GM03348 (cell line): ENCODE results near the gene CSTPP1.
"Not testable (repeated sequence)": the region's sequence is repeated elsewhere in the genome, so short reads cannot be mapped to it uniquely, and the experiment has no call there.

Experiments
- DNase-seq: peaks from one replicate; pipeline ENCODE4 v3.0.0; 2012; ENCODE audit warnings: low spot score

Gene CSTPP1

GRCh38 chr11:47183031-47183856 is 246.7 kb downstream of the CSTPP1 start:
- DNase-seq, result no peak

GRCh38 chr11:47183969-47184368 is 247.4 kb downstream of the CSTPP1 start:
- DNase-seq, result no peak

DNA sequence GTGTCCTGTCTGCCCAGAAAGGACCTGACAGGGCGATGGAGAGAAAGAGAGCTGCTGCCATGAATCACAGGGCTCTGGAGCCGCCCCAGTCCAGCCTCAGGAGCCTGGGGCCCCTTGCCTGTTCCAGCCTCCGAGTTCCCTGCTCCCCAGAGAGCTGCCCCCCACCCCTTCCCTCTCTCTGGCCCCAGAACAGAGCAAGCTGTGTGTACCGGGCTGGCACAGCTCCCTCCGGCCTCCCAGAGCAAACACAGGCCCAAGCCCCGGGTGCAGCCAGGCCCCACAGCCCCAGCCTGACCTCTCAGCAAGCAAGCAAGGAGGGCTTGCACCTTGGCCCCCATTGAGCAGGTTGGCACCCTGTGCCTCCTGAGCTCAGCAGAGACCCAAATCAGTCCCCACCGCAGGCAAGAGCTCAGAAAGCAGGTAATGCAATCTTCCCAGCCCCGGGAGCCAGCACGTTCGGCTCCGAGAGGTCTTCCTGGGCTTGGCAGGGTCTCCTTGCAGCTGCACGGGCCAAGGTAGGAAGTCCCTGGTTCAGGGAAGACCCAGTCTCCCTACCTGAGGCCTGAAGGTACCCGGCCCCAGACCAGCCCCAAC is 248.2 kb downstream of the CSTPP1 start:
- DNase-seq, result no peak

GRCh38 chr11:47185305-47186075 is 248.9 kb downstream of the CSTPP1 start:
- no peak for DNase-seq

DNA sequence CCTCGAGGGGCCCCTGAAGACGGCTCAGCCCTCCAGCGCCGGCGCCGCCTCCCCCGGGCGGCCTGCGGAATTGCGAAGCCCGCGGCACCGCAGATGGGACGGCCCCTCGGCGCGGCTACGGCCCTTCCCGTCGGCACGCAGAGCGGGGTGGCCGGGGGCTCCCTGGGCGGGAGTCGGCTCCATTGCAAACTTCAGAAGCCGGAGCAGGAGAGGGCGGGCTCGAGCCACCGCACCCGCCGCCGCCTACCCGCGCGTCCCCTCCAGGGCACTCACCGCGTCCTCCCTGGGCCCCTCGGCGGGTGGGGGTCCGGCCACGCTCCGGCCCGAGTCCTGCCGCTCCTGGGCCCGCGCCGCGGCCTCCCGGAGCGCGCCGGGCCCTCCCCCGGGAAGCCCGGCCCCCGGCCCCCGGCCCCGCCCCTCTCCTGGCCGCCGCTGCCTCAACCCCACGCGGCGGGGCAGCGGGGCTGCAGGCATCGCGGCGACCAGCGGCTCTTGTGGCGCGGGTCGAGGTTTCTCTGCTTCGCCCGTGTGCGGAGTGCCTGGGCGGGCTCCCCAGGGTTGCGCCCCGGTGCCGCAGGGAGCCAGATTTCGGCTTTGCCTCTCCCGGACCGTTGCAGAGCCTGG is 249.6 kb downstream of the CSTPP1 start, which contains the start of gene PACSIN3:
PACSIN3 (minus strand) TSS at position 359 of the 624 bp plus-strand sequence. CDS start 3,707 bp downstream, outside the sequence.
- DNase-seq, result peak; percentile 83

DNA sequence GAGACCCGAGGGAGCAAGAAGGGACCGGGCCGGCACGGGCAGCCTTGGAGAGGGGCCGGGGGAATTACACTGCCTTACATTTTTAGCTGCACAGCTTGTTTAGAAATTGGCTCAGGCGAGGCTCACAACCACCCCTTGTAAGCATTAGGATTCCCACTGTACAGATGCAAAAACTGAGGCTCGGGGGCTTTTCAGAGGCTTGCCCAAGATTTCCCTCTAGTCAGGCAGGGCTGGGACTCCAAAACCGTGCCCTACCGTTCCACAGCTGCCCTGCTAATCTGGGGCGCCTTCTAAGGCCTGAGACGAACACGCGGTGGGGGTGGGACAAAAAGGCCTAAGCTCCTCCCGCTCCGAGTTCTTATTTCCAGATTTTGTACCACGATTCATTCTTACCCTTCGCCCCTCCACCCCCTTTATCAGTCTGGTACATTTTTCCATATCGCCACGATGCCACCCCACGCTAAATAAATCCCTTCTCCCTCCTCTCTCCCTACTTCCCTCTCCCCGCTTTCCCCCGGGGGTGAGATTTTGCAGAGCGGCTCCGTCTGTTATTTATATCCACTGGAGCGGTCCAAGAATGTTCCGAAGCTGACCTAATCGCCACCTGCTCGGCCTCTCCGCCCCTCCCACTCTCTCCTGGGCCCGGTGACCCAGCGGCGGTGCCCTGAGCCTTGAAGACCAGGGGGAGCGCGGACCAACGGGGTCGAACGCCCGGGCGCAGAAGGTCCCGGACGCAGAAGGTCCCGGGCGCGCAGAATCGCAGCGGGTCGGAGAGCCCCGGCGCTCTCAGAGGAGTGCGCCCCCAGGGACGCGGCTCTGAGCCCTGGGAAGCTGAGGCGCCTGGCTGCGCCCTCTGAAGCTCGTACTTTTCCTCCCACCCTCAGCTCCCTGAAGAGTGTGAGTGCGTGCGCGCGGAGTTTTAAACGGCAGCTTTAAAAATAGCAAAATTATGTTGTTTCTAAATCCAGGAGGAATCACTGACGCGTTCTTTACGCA is 250.4 kb downstream of the CSTPP1 start:
- peak; percentile 36 for DNase-seq

- no peak for DNase-seq
Observed at GRCh38 chr11:47187723-47188122, 251.2 kb downstream of the CSTPP1 start.

GRCh38 chr11:47188259-47188658 is 251.7 kb downstream of the CSTPP1 start:
- DNase-seq, result no peak

GRCh38 chr11:47189100-47189834 is 252.7 kb downstream of the CSTPP1 start:
- peak; percentile 54 for DNase-seq

- DNase-seq, result not testable (repeated sequence)
Observed at GRCh38 chr11:47191137-47191536, 254.6 kb downstream of the CSTPP1 start.

DNA sequence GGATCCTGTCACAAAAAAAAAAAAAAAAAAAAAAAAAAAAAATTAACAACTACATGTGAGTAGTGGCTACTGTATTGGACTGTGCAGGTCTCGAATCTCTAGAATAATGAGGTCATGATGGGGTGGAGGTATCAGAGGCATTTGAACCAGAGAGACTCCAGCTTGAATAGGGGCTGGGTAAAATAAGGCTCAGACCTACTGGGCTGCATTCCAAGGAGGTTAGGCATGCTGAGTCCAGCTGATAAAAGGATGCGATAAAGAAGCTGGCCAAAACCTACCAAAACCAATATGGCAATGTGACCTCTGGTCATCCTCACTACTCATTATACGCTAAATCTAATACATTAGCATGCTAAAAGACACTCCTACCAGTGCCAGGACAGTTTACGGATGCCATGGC is 255.6 kb downstream of the CSTPP1 start:
- no peak for DNase-seq

GRCh38 chr11:47198161-47198560 is 261.6 kb downstream of the CSTPP1 start:
- not testable (repeated sequence) for DNase-seq

DNA sequence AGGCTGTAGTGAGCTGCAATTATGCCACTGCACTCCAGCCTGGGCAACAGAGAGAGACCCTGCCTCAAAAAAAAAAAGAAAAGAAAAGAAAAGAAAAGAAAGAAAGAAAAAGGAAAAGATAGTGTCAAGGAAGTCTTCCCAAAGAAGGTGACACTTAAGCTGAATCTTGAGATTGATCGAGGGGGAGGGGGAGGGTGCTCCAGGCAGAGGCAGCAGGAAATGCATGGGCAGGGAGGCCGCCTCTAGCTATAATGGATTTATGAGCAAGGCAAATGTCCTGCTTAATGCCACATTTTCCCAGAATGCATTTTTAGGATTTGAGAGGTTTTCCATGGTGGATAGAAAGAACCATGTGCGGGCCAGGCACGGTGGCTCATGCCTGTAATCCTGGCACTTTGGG is 264.5 kb downstream of the CSTPP1 start:
- DNase-seq, result no peak

GRCh38 chr11:47202576-47202975 is 266.0 kb downstream of the CSTPP1 start:
- no peak for DNase-seq

DNA sequence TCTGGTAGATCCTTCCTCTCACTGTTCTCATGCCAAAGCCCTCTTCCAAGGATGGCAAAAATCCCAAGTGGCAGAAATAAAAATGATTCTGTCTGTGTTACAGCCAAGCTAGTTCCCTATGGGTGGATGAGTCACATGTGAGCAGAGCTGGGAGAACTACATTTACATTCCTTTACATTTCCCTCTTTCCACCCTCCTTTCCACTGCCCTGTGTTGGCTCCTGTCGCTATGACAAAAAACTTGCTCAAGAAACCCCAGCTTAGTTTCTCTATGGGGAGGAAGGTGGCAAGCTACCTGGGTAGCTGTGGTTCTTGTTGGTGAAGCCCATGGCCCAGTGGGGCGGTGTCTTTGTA is 268.1 kb downstream of the CSTPP1 start:
- DNase-seq, result peak; percentile 62

DNA sequence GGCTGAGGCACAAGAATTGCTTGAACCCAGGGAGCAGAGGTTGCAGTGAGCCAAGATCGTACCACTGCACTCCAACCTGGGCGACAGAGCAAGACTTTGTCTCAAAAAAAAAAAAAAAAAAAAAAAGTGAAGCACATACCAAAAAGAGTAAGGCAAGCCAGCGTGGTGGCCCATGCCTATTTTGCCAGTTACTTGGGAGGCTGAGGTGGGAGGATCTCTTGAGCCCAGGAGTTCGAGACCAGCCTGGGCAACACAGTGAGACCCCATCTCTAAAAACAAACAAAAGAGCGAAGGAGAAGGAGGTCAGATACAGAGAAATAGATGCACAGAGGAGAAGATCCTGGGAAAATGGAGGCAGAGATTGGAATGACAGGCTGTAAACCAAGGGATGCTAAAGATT is 270.0 kb downstream of the CSTPP1 start:
- DNase-seq, result not testable (repeated sequence)

DNA sequence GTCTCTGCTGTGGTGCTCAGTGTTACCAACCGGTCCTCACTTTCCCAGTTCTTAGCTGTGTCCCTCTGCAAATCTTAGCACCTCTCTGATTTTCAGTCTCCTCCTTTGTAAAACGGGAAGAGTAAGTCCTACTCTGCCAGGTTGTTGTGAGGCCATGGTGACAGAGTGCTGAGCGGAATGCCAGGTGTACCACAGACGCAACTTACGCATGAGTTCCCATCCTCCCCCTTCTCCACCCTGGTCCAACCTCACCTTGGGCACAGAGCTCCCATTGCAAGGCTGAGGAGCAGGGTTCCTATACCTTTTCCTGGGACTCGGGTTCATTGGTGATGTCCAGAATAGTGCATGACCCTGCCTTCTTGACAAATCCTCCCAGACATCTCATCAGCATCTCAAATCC is 270.9 kb downstream of the CSTPP1 start:
- DNase-seq, result no peak

DNA sequence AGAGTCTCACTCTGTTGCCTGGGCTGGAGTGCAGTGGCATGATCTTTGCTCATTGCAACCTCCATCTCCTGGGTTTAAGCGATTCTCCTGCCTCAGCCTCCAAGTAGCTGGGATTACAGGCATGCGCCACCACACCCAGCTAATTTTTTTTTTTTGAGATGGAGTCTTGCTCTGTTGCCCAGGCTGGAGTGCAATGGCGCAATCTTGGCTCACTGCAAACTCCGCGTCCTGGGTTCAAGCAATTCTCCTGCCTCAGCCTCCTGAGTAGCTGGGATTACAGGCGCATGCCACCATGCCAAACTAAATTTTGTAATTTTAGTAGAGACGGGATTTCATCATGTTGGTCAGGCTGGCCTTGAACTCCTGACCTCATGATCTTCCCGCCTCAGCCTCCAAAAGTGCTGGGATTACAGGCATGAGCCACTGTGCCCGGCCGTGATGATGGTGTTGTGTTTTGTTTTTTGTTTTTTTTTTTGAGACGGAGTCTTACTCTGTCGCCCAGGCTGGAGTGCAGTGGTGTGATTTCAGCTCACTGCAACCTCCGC is 271.5 kb downstream of the CSTPP1 start:
- not testable (repeated sequence) for DNase-seq

DNA sequence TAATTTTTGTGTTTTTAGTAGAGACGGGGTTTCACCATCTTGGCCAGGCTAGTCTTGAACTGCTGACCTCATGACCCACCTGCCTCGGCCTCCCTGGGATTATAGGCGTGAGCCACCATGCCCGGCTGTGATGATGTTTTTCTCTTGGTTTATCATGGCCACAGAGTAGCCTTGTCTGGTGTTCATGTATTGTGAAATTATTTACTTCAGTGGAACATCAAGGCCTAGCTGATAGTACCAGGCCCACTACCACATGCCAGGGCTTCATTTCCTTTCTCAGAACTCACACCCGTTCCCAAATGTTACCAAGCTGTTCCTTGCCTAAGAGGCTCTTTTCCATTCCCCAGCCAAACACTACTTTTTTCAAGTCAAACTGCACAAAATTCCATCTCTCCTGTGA is 272.1 kb downstream of the CSTPP1 start:
- DNase-seq, result no peak
